NCI-H187 treated with DMSO at 0.1 percent for 48 hours (cell line): ENCODE measurements around the gene RNPEP.
"Not testable (repeated sequence)": the region's sequence is repeated elsewhere in the genome, so short reads cannot be mapped to it uniquely, and the experiment has no call there.

Source experiments
- DNase-seq: peaks from one replicate; lab custom pipeline; 2025; lab: John Stamatoyannopoulos, UW

RNPEP gene

GRCh38 chr1:201958348-201958747 lies 24.1 kb upstream of the RNPEP start:
- no peak for DNase-seq

DNA sequence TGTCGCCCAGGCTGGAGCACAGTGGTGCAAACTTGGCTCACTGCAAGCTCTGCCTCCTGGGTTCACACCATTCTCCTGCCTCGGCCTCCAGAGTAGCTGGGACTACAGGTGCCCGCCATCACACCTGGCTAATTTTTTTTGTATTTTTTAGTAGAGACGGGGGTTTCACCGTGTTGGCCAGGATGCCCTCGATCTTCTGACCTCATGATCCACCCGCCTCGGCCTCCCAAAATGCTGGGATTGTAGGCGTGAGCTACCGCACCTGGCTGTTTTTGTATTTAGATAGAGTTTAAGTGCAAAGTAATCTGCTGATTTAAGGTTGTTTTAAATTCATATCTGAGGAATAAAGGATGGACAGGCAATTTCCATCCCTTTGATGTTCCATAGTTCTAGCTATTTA lies 20.1 kb upstream of the RNPEP start:
- DNase-seq: not testable (repeated sequence)

- no peak for DNase-seq
These were observed 18.2 kb upstream of the RNPEP start for GRCh38 chr1:201964261-201964660.

DNA sequence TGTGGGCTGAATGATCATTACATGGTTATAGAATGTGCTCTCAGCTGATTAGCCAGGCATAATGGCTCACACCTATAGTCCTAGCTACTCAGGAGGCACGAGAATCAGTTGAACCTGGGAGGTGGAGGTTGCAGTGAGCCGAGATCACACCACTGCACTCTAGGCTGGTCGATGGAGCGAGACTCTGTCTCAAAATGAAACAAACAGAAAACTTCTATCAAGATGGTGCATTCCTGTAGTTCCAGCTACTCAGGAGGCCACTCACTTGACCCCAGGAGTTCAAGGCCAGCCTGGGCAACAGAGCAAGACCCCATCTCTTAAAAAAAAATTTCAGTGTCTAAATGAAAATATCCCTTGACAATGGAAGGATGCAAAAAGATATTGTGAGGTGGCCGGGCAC lies 16.3 kb upstream of the RNPEP start:
- DNase-seq: no peak

DNA sequence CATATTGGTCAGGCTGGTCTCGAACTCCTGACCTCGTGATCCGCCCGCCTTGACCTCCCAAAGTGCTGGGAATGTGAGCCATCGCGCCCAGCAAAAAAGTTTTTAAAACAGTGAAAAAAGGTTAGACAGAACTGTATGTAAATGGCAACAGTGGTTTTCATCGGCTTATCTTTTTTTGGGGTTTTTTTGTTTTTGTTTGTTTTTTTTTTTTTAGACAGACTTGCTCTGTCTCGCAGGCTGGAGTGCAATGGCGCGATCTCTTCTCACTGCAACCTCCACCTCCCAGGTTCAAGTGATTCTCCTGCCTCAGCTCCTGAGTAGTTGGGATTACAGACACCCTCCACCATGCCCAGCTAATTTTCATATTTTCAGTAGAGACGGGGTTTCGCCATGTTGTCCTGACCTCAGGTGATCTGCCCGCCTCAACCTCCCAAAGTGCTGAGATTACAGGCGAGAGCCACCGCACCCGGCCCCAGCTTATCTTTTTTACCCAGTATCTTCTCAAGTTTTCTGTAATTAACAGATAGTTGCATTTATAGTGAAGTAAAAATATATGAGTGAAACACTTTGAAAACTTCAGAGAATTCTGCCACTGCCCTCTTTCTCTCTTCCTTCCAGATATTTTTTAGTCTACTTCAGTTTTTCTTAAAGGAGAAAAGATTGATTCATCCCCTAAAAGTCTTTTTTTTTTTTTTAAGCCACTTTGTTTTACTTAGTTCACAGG lies 14.1 kb upstream of the RNPEP start:
- no peak for DNase-seq

DNA sequence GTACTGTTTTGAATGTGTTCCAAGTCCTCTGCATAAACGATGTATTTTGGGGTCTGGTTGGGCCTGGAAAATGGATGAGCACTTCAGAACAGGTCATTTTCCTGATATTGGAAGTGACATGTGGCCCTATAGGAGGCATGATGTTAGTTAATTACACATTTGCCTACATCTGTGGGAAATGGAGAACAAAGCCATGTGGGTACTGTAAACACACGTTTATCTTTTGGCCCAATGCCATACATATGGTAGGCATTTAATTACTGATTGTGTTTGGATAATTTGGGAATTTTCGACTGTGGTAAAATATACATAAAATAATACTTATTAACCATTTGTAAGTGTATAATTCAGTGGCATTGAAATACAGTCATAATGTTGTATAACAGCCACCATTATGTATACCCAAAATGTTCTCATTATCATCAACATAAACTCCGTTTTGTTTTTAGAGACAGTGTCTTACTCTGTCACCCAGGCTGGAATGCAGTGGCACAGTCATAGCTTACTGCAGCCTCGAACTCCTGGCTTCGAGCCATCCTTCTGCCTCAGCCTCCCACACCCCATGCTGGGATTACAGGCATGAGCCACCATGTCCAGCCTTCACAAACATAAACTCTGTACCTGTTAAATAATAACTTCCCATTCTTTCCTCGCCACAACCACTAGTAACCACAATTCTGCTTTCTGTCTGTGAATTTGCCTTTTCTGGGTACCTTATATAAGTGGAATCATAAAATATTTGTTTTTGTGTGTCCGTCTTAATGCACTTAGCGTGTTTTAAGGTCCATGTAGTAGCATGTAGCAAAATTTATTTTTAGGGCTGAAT lies 11.9 kb upstream of the RNPEP start:
- no peak for DNase-seq

- no peak for DNase-seq
These were observed 296 bp upstream of the RNPEP start for GRCh38 chr1:201982082-201982622.

DNA sequence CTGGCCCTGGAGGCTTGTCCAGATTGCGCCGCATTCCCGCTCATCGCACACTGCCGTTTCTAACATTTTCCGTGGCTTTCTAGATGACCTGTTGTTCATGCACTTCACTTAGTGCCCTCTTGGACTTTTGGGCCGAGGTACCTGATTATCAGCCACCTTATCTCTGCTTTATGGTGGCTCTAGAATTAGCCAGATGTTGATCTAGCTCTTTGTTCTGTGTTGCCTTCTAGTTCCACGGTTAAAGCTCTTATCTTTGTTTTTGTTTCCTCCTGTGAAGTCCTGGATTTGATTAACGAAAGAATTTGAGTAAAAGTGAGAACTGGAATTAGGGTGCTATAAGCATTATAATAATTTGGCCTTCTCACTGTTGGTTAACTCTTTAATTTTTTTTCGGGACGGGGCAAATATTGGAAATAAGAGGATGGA lies 945 bp downstream of the RNPEP start:
- no peak for DNase-seq

GRCh38 chr1:201984446-201984845 lies 2.0 kb downstream of the RNPEP start:
- no peak for DNase-seq

- no peak for DNase-seq
These were observed 2.9 kb downstream of the RNPEP start for GRCh38 chr1:201985355-201985754.

DNA sequence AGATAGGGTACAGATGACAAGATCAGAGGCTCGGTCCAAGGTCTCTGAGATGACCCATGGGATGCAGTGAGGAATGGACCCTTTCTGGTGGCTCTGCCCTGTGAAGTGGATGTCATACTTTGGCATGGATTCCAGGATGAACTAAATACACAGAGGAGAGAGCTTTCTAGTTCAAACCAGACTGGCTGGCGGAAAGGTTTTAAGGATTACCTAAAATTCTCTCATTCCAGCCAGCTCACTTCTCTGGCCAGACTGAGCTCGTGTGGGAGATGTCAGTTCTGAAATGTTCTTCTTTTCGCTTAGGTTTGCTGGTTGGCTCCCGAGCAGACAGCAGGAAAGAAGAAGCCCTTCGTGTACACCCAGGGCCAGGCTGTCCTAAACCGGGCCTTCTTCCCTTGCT lies 6.2 kb downstream of the RNPEP start:
- no peak for DNase-seq

DNA sequence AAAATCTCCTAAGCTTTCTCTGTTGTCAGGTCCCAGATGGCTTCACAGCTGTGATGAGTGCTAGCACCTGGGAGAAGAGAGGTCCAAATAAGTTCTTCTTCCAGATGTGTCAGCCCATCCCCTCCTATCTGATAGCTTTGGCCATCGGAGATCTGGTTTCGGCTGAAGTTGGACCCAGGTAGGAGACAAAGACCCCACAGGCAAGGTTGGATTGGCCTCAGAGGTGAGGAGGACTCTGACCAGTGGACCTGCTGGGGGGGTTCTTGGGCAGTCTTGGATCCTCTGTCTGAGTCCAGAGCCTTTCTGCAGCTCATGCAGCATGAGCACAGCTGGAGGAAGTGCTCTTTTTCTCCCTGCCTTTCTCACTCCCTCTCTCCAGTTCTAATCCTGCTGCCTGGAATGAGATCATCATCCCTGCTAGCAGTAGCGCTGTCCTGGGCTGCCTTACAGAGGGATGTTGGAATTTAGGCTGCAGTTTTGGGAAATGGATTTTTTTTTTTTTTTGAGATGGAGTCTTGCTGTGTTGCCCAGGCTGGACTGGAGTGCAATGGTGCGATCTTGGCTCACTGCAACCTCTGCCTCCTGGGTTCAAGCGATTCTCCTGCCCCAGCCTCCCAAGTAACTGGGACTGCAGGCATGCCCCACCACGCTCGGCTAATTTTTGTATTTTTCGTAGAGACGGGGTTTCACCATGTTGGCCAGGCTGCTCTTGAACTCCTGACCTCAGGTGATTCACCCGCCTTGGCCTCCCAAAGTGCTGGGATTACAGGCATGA lies 7.1 kb downstream of the RNPEP start:
- no peak for DNase-seq

DNA sequence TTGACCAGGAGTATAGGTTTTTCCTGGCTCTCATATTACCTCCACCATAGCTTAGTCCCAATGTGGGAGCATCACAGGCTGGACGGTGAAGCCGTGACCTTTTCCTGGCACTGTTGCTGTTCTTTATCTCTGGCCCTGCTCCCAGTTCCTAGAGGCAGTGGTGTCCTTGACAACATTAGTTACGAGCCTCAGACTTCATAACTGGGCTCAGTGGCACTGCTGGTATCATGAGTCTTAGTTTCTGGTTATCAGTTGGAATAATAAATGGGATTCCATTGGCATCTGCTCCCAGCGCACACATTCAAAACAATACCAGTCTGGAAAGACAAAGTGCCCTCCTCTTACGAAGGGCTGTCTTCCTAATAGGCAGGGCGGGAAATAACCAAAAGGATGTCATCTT lies 8.0 kb downstream of the RNPEP start:
- no peak for DNase-seq

DNA sequence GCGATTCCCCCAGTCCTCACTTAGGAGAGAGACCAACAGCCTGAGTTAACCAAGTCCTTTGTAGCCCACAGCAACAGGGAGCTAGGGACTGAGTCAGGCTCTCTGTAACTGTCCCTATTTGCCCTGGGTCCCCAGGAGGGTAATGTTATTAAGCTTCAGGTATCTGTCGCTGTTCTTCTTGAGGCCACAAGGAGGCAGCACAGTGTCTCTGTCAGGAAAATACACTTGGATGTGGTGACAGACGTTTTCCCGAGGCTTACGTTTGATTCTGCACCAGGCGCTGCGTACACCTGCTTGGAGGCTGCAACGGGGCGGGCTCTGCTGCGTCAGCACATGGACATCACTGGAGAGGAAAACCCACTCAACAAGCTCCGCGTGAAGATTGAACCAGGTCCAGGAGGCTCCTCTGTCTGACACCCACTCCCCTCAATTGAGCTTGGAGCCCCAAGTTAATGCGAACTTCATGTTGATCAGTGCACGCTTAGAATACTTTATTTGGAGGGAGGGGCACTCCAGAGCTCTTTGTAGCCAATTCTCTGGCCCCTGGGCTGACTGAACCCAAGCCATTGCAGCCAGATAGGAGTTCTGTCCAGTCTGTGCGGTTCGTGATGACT lies 17.3 kb downstream of the RNPEP start:
- DNase-seq: peak; percentile 88

GRCh38 chr1:202002507-202002906 lies 20.1 kb downstream of the RNPEP start:
- DNase-seq: no peak

DNA sequence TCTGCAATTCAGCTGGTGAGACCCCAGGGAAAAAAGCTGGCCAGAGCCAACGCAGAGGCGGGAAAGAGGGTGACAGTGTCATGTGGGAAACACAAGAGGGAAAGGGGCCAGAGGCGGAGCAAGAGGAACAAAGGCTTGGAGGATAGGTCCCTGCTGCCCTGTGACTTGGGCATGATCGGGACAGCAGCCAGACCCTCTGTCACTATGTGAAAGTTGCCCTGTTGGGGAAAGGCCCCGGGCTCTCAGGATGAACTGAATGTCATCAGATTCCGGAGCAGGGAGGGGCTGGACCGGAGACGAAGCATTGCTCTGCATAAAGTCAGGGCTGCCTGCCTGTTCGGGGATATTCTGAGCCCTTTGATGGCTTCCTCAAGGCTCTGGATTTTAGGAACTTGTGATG lies 22.3 kb downstream of the RNPEP start:
- DNase-seq: no peak

GRCh38 chr1:202005958-202006357 lies 23.5 kb downstream of the RNPEP start:
- DNase-seq: no peak

- no peak for DNase-seq
These were observed 24.9 kb downstream of the RNPEP start for GRCh38 chr1:202007304-202007703.

DNA sequence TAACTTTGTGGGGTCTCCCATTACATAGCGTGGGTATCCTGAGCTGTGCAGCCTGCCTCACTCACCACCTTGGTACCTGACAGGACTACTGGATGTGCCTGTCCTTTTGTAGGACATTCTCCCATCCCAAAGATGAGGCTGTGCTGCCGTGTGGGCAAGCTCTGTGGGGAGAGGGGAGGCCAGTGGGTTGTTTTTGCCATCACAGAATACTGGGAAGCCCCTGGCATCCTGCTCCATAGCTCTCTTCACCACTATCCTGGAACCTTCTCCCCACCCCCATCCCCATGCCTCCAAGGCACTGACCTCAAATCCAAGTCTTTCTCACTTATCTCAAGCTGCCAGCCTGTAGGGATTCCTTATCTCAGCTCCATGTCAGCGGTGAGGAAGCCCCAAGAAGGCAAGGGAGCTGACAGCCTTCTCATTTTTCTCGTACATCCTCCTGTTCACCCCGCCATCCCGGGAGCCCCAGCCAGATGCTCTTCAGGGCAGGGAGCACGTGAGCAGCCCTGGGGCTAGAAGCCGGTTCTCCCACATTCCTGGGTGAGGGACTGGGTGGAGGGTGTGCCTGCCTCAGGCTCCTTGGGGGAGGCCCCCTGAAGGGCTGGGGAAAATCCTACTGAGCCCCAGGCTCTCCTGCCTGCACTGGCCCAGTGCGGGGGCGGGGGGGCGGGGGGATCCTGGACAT lies 25.5 kb downstream of the RNPEP start:
- no peak for DNase-seq

- peak; percentile 85 for DNase-seq
These were observed 27.1 kb downstream of the RNPEP start for GRCh38 chr1:202009326-202010179.
